ENCODE measurements around the gene S100PBP. TPM values are rescaled to one million over a fixed set of nuclear protein-coding genes. Genes with fewer than 3 reads are reported as not detected.

S100PBP gene
- 36.9 and 38.6 TPM in 2 replicates for total RNA-seq
- 15.4 and 16.4 TPM in 2 replicates for polyA plus RNA-seq
- polyA plus RNA-seq (2011; cell fraction: cytosol; rRNA removed): 12.7 and 13.9 TPM in 2 replicates
- 49.7 and 54.6 TPM in 2 replicates for polyA plus RNA-seq (2011; cell fraction: nucleus; rRNA removed)
- polyA plus RNA-seq (2012): 16.8 and 17.3 TPM in 2 replicates
- 26.2 and 34.7 TPM in 2 replicates for polyA minus RNA-seq
- polyA minus RNA-seq (2011; cell fraction: cytosol; rRNA and poly(A)+ RNA removed): 12.7 TPM
- polyA minus RNA-seq (2011; cell fraction: nucleus; rRNA and poly(A)+ RNA removed): 27.5 and 47.7 TPM in 2 replicates
- Bru-seq, nascent RNA: percentile 74 among the genes with signal in this experiment
- percentile 77 among the genes with signal in this experiment for BruChase-seq, experiment 1, labeled RNA remaining after a 6-hour chase
- percentile 79 among the genes with signal in this experiment for BruChase-seq, experiment 2, labeled RNA remaining after a 2-hour chase
- long read RNA-seq, full-length matches to known transcripts: 15 of 59 reads
- long read RNA-seq, partial matches to known transcripts: 1 of 59 reads
- long read RNA-seq, other reads (novel, unspliced or antisense): 43 of 59 reads

DNA sequence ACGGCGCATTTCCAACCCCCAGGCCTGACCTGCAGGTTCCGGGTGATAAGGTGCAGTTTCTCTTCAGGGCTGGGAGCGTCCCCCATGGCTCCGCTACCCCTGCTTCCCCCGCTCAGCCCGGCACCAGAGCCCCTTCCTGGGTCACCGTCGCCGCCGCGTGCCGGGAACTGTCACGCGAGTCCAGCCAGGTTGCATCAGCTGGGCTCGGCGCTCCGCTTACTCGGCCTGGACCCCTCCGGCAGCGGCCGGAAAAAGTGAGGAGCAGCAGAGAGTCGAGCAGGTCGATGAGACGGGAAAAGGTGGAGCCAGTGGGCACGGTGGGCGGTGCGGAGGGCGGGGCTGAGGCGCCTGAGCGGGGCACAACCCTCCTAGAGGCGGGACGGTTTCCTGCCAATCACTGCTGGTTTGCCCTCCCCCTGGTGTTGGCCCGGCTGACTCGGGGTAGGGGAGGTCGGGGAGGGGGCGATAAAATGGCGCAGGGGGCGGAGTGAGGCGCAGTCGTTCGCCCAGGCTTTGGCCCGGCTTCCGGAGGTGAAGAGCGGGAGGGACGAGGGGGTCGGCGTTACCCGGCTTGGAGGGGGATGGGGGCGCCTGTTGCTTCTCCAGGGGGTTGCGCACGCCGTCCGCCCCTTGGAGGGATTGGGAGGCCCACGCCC lies at the start of gene S100PBP, which contains the start of gene YARS1:
Gene S100PBP, plus strand, starts transcription at position 495 of the 656 bp plus-strand sequence. CDS start 8,447 bp downstream, outside the sequence.
Gene YARS1, minus strand, starts transcription at position 200 of the 656 bp plus-strand sequence. Its CDS starts 114 bp downstream, at position 86.
- Histone ChIP-seq H3K9ac (replicated peaks; ENCODE audit: extremely low read depth, insufficient read depth, low read length) (peak within 1 kb of the TSS; percentile 90), H4K20me1 (replicated peaks; ENCODE audit: control insufficient read depth, extremely low read depth, insufficient read depth, low read length) (no peaks in the 10 kb centered on the region), H3K36me3 (ENCODE audit: control insufficient read depth in 2 of 2, extremely low read depth in 1 of 2, insufficient read depth in 2 of 2, low read length in 2 of 2) (no peaks in the 10 kb centered on the region), H3K27me3 (ENCODE audit: control insufficient read depth in 2 of 2, insufficient read depth in 2 of 2, low read length in 2 of 2) (no peaks in the 10 kb centered on the region), H3K4me1 (ENCODE audit: control insufficient read depth, extremely low read depth, insufficient read depth, low read length) (peaks cover 25% of the 10 kb centered on the region), H3K9me3 (replicated peaks; ENCODE audit: control insufficient read depth, insufficient read depth, low read length) (no peaks in the 10 kb centered on the region), H3K4me2 (ENCODE audit: insufficient read depth, low read length) (peak within 1 kb of the TSS; percentile 96), H3K4me3 (replicated peaks in 1 of 3; ENCODE audit: insufficient read depth in 1 of 3, low read depth in 1 of 3, low read length in 3 of 3) (peak within 1 kb of the TSS; percentile 54 to 92 (median 83)), H3K79me2 (ENCODE audit: control insufficient read depth, insufficient read depth, low read length) (peaks cover 59% of the 10 kb centered on the region), H2AFZ (ENCODE audit: low read depth, low read length) (peak within 1 kb of the TSS; percentile 87), H3K9me1 (replicated peaks; ENCODE audit: control insufficient read depth, extremely low read depth, insufficient read depth, low read length) (no peaks in the 10 kb centered on the region), H3K27ac (ENCODE audit: insufficient read depth, low read depth, low read length) (peak within 1 kb of the TSS; percentile 60)
- dilution Hi-C loops (cut with MboI; ENCODE audit: extremely low pct_ligation_motif_present, low sequenced_read_pairs) (no loop called here), intact Hi-C loops (cut with micrococcal nuclease) (loop anchor here (1.0 to 5.0 kb wide), 5 partner anchors 22 to 316 kb away; partner anchors contain the start of genes AZIN2 and RBBP4)
- BruUV-seq (replicated peaks): no TSS peak
- TF ChIP-seq MYC (IDR thresholded peaks at IDR 0.05; ENCODE audit: low read depth, low read length) (peak; percentile 99), CTCF (IDR thresholded peaks at IDR 0.05; ENCODE audit: extremely low read depth in 1 of 2, insufficient read depth in 1 of 2, low read depth in 1 of 2, low read length in 2 of 2) (no peak), FOS (IDR thresholded peaks at IDR 0.05; ENCODE audit: borderline replicate concordance, insufficient read depth, low read length) (peak; percentile 12), GATA2 (IDR thresholded peaks at IDR 0.05; ENCODE audit: insufficient read depth, insufficient read length, low read depth, low read length) (no peak), POLR2AphosphoS5 (IDR thresholded peaks at IDR 0.05; ENCODE audit: insufficient read depth, low read depth, low read length) (peak; percentile 85), JUN (IDR thresholded peaks at IDR 0.05; ENCODE audit: borderline replicate concordance, insufficient read depth, insufficient read length, low read depth) (peak; percentile 27)
- TF ChIP-seq, protein P1, sequence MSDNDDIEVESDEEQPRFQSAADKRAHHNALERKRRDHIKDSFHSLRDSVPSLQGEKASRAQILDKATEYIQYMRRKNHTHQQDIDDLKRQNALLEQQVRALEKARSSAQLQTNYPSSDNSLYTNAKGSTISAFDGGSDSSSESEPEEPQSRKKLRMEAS (IDR thresholded peaks at IDR 0.05; ENCODE audit: insufficient read depth, insufficient read length): peak; percentile 83
- POLR2A ChIA-PET: interaction anchor here (0.6 kb wide), 1 partner anchor 28 kb away, joined by 5 read pairs; no protein-coding TSS in a partner anchor
- CTCF ChIA-PET: interaction anchor here (0.8 to 1.1 kb wide), 3 partner anchors 12 to 166 kb away, joined by 3 to 6 read pairs (median 3); partner anchors contain the start of gene RBBP4
- peak; percentile 98 for DNase-seq (ENCODE audit: low read depth, low spot score)
- peak; percentile 89 for FAIRE-seq
